BJ (cell line): ENCODE measurements around the gene PPP1R7. TPM values are rescaled to one million over a fixed set of nuclear protein-coding genes. Genes with fewer than 3 reads are reported as not detected.

Source experiments
- CTCF ChIA-PET: fragments of 350-600 bp; formaldehyde crosslinking; extraction: SDS; loops from one replicate; lab custom pipeline; 2021; ENCODE audit warnings: antibody characterized with exemption, inconsistent platforms; lab: Yijun Ruan, JAX
- POLR2A ChIA-PET: fragments of 300-600 bp; sonication (Branson Sonifier 250); formaldehyde crosslinking; extraction: SDS; loops from one replicate; lab custom pipeline; 2021; ENCODE audit warnings: antibody characterized with exemption; lab: Charles Lee
- DNase-seq: peaks from one replicate; pipeline ENCODE4 v3.0.0-alpha.2; 2011; ENCODE audit warnings: low read depth
- H3K27me3 ChIP-seq: 2 replicates; pipeline ENCODE4 v1.6.0; 2011; ENCODE audit warnings: low read length; ENCODE audit not compliant: control insufficient read depth, insufficient read depth
- H3K36me3 ChIP-seq: 2 replicates; pipeline ENCODE4 v1.5.1; 2011; ENCODE audit warnings: low read length; ENCODE audit not compliant: control insufficient read depth, insufficient read depth
- H3K4me3 ChIP-seq: 2 replicates; pipeline ENCODE4 v1.5.1; 2011; ENCODE audit warnings: low read depth, mild to moderate bottlenecking, control low read depth, low read length
- CTCF ChIP-seq: IDR thresholded peaks from 2 replicates; pipeline ENCODE4 v1.5.1; 2011; ENCODE audit warnings: low read depth, mild to moderate bottlenecking, control low read depth, inconsistent platforms, low read length, moderate library complexity; ENCODE audit not compliant: insufficient read depth
- polyA plus RNA-seq: library from polyadenylated mRNA; depleted of rRNA; stranded (reverse); fragments of >200 nt; gene quantifications from 2 replicates; pipeline ENCODE4 v1.2.3, GENCODE V29; 2011

PPP1R7 gene
- polyA plus RNA-seq, 1 experiment = 45.8 TPM

GRCh38 chr2:241115361-241115760, 34.9 kb upstream of the PPP1R7 start:
- POLR2A ChIA-PET = no interaction called here

GRCh38 chr2:241116606-241117560, 33.4 kb upstream of the PPP1R7 start:
- TF ChIP-seq CTCF = no peak
- DNase-seq = no peak
- no peak overlapping the region for H3K4me3 ChIP-seq
- ChIA-PET POLR2A (no interaction called here), CTCF (no interaction called here)
- no peaks in the 10 kb centered on the region for H3K27me3 ChIP-seq
- no peaks in the 10 kb centered on the region for H3K36me3 ChIP-seq

More at GRCh38 chr2:241115361-241115760, 34.9 kb upstream of the PPP1R7 start:
- no peaks in the 10 kb centered on the region for H3K36me3 ChIP-seq
- no peak for DNase-seq
- H3K27me3 ChIP-seq = no peaks in the 10 kb centered on the region
- CTCF ChIA-PET = no interaction called here
- no peak overlapping the region for H3K4me3 ChIP-seq
- no peak for TF ChIP-seq CTCF

- ChIA-PET POLR2A (no interaction called here), CTCF (no interaction called here)
- Histone ChIP-seq H3K36me3 (no peaks in the 10 kb centered on the region), H3K4me3 (no peak overlapping the region), H3K27me3 (no peaks in the 10 kb centered on the region)
- TF ChIP-seq CTCF = no peak
- DNase-seq = no peak
Observed at GRCh38 chr2:241118737-241119505, 31.3 kb upstream of the PPP1R7 start.

GRCh38 chr2:241120440-241120839, 29.8 kb upstream of the PPP1R7 start:
- CTCF ChIA-PET = no interaction called here

More at GRCh38 chr2:241120440-241120839, 29.8 kb upstream of the PPP1R7 start:
- TF ChIP-seq CTCF = no peak
- Histone ChIP-seq H3K27me3 (no peaks in the 10 kb centered on the region), H3K4me3 (no peak overlapping the region), H3K36me3 (no peaks in the 10 kb centered on the region)
- POLR2A ChIA-PET = no interaction called here
- no peak for DNase-seq
